GM23338 (cell line): ENCODE measurements around the gene ZBTB7A. TPM values are rescaled to one million over a fixed set of nuclear protein-coding genes. Genes with fewer than 3 reads are reported as not detected.

Source experiments
- ATAC-seq: fragments of 200-7000 bp; cut with Tn5 transposase; 3 replicates; pipeline ENCODE4 v1.9.1; 2020
- DNase-seq: peaks from one replicate; pipeline ENCODE4 v3.0.0-alpha.2; 2015; ENCODE audit warnings: low spot score
- H2AFZ ChIP-seq: fragments of 200-600 bp; sonication (generic); 2 replicates; pipeline ENCODE4 v1.8.0; 2016; ENCODE audit warnings: antibody characterized with exemption, mild to moderate bottlenecking, moderate library complexity
- H3F3A ChIP-seq: fragments of 200-600 bp; sonication (generic); replicated peaks from 2 replicates; pipeline ENCODE4 v1.8.0; 2017; ENCODE audit warnings: antibody characterized with exemption, mixed run types, low read depth
- H3K27ac ChIP-seq: fragments of 200-600 bp; sonication (generic); 2 replicates; pipeline ENCODE4 v1.6.1; 2016; ENCODE audit warnings: low read depth
- H3K27me3 ChIP-seq: fragments of 200-600 bp; sonication (generic); 2 replicates; pipeline ENCODE4 v1.8.0; 2016; ENCODE audit warnings: mild to moderate bottlenecking, mixed run types, moderate library complexity; ENCODE audit not compliant: insufficient read depth
- H3K36me3 ChIP-seq: fragments of 200-600 bp; sonication (generic); 2 replicates; pipeline ENCODE4 v1.8.0; 2016; ENCODE audit warnings: mild to moderate bottlenecking; ENCODE audit not compliant: insufficient read depth
- H3K4me1 ChIP-seq: fragments of 200-600 bp; sonication (generic); 2 replicates; pipeline ENCODE4 v1.8.0; 2016; ENCODE audit warnings: mild to moderate bottlenecking, moderate library complexity; ENCODE audit not compliant: insufficient read depth
- H3K4me2 ChIP-seq: fragments of 200-600 bp; sonication (generic); 2 replicates; pipeline ENCODE4 v1.7.1; 2017; ENCODE audit warnings: mixed run types
- H3K4me3 ChIP-seq: fragments of 200-600 bp; sonication (generic); 2 replicates; pipeline ENCODE4 v1.6.1; 2016; ENCODE audit warnings: mixed run types
- H3K79me2 ChIP-seq: fragments of 200-600 bp; sonication (generic); replicated peaks from 2 replicates; pipeline ENCODE4 v1.8.0; 2017; ENCODE audit warnings: mild to moderate bottlenecking; ENCODE audit not compliant: insufficient read depth
- H3K9me2 ChIP-seq: fragments of 200-600 bp; sonication (generic); 2 replicates; pipeline ENCODE4 v1.8.0; 2017; ENCODE audit not compliant: insufficient read depth
- H4K20me1 ChIP-seq: fragments of 200-600 bp; sonication (generic); replicated peaks from 2 replicates; pipeline ENCODE4 v1.8.0; 2017; ENCODE audit warnings: mild to moderate bottlenecking; ENCODE audit not compliant: insufficient read depth
- H3K27ac Mint-ChIP-seq: 2 replicates; pipeline ENCODE4 v1.8.0; 2020; ENCODE audit warnings: inconsistent platforms, mild to moderate bottlenecking, moderate library complexity, mixed read lengths
- H3K27me3 Mint-ChIP-seq: 3 replicates; pipeline ENCODE4 v1.8.0; 2022; ENCODE audit warnings: low read depth, mild to moderate bottlenecking, moderate library complexity, mixed read lengths, inconsistent platforms; ENCODE audit not compliant: insufficient read depth, poor library complexity
- H3K36me3 Mint-ChIP-seq: 3 replicates; pipeline ENCODE4 v1.8.0; 2021; ENCODE audit warnings: low read depth, mild to moderate bottlenecking, inconsistent platforms, moderate library complexity, mixed read lengths
- H3K4me1 Mint-ChIP-seq: 3 replicates; pipeline ENCODE4 v1.8.0; 2020; ENCODE audit warnings: mild to moderate bottlenecking, inconsistent platforms, mixed read lengths
- H3K4me3 Mint-ChIP-seq: 3 replicates; pipeline ENCODE4 v1.8.0; 2021; ENCODE audit warnings: moderate library complexity, mild to moderate bottlenecking, inconsistent platforms, mixed read lengths
- H3K9me3 Mint-ChIP-seq: 3 replicates; pipeline ENCODE4 v1.8.0; 2020; ENCODE audit warnings: moderate library complexity, mild to moderate bottlenecking, inconsistent platforms, mixed read lengths
- CREB1 ChIP-seq: fragments of 250-450 bp; sonication (Bioruptor Pico); IDR thresholded peaks from 2 replicates; pipeline ENCODE4 v1.5.0; 2020; ENCODE audit warnings: low read depth, mild to moderate bottlenecking, moderate library complexity
- EZH2 ChIP-seq: fragments of 200-600 bp; sonication (generic); IDR thresholded peaks from one replicate; pipeline ENCODE4 v1.8.0; 2017; ENCODE audit warnings: antibody characterized with exemption, mild to moderate bottlenecking, low read depth; ENCODE audit not compliant: unreplicated experiment
- EZH2phosphoT487 ChIP-seq: fragments of 200-600 bp; sonication (generic); IDR thresholded peaks from one replicate; pipeline ENCODE4 v1.8.1; 2018; ENCODE audit warnings: antibody characterized with exemption; ENCODE audit not compliant: unreplicated experiment
- JUNB ChIP-seq: IDR thresholded peaks from one replicate; pipeline ENCODE4 v1.6.1; 2016; ENCODE audit warnings: antibody characterized with exemption; ENCODE audit not compliant: unreplicated experiment
- NANOG ChIP-seq: IDR thresholded peaks from 2 replicates; pipeline ENCODE4 v1.6.1; 2016; ENCODE audit warnings: antibody characterized with exemption, borderline replicate concordance
- POLR2AphosphoS5 ChIP-seq: IDR thresholded peaks from 2 replicates; pipeline ENCODE4 v1.6.1; 2016; ENCODE audit warnings: antibody characterized with exemption, low read depth
- STAT1 ChIP-seq: IDR thresholded peaks from one replicate; pipeline ENCODE4 v1.6.1; 2016; ENCODE audit warnings: antibody characterized with exemption; ENCODE audit not compliant: unreplicated experiment
- ZNF114 ChIP-seq: fragments of 250-450 bp; sonication (Bioruptor Pico); IDR thresholded peaks from 2 replicates; pipeline ENCODE4 v1.5.0; 2020; ENCODE audit warnings: mild to moderate bottlenecking, moderate library complexity
- ZNF331 ChIP-seq: fragments of 250-450 bp; sonication (Bioruptor Pico); IDR thresholded peaks from 2 replicates; pipeline ENCODE4 v1.5.0; 2020; ENCODE audit warnings: low read depth, mild to moderate bottlenecking, moderate library complexity
- polyA plus RNA-seq: library from polyadenylated mRNA; unstranded; fragments of >200 nt; fragmentation: Nextera tagmentation; extraction: Ambion mirVana; gene quantifications from 2 replicates; pipeline ENCODE4 v1.2.1, GENCODE V29; 2016
- total RNA-seq: library from RNA; depleted of rRNA; stranded (reverse); fragments of >200 nt; shearing (Covaris generic); gene quantifications from 2 replicates; pipeline ENCODE4 v1.2.3, GENCODE V29; 2014
- TF ChIP-seq, protein P1 (sequence below), 2 experiments: fragments of 200-600 bp in 1 of 2; sonication (generic) in 1 of 2; conservative IDR thresholded peaks; 2 replicates each; pipeline versions ENCODE4 v1.5.1 to v1.6.1; 2016 to 2017; ENCODE audit warnings: antibody characterized with exemption in 2 of 2, low read depth in 2 of 2, mild to moderate bottlenecking in 2 of 2, moderate library complexity in 1 of 2
- TF ChIP-seq, protein P2 (sequence below): IDR thresholded peaks from one replicate; pipeline ENCODE4 v1.6.1; 2018; ENCODE audit warnings: antibody characterized with exemption; ENCODE audit not compliant: unreplicated experiment
- TF ChIP-seq, protein P3 (sequence below): IDR thresholded peaks from 2 replicates; pipeline ENCODE4 v1.6.1; 2016; ENCODE audit warnings: antibody characterized with exemption

Gene ZBTB7A
- total and polyA plus RNA-seq, 2 experiments from 2014 or later, result 9.5 to 35.0 TPM

DNA sequence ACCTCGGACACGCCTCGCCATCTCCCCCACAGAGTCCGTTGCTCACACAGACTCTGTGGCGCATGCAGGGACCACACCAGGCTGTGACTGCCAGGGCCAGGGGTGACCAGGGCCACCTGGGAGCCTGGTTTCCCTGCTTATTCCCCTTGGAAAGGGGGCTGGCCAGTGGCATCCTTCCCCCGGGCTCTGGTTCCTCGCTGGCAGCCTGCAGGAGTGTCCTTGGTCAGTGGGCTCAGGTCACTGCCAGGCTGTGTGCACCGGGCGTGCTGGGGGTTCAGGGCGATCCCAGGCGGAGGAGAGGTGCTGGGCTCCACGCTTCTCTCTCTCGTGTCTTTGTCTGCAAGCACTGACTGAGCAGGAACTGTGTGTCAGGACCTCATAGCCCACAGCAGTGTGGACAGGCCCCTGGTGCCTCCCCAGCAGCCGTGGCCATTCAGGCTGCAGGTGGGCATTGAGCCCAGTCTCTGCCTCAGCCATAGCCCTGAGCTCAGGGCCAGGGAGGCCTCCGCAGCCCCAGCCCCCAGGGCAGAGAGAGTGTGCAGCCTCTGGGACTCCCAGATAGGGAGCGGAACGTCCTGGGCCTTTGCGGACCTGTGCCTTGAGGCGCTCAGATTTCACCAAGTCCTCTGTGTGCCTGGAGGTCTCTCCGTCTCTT is 52.7 kb downstream of the ZBTB7A start:
- Histone ChIP-seq H4K20me1 (peaks cover 7% of the 10 kb centered on the region), H3K9me2 (no peaks in the 10 kb centered on the region), H3K27me3 (no peaks in the 10 kb centered on the region), H2AFZ (no peak overlapping the region), H3K79me2 (peaks cover 59% of the 10 kb centered on the region), H3K36me3 (peaks cover 3% of the 10 kb centered on the region; the same call in 1 of the 2 replicates), H3K4me2 (no peak overlapping the region), H3K4me1 (peaks cover 7% of the 10 kb centered on the region; the same call in 1 of the 2 replicates), H3F3A (peaks cover 1% of the 10 kb centered on the region; the same call in 1 of the 2 replicates), H3K27ac (no peak overlapping the region), H3K4me3 (no peak overlapping the region)
- no peak overlapping the region for H3K27ac Mint-ChIP-seq
- no peak for ATAC-seq
- no peak for DNase-seq
- no peaks in the 10 kb centered on the region for H3K9me3 Mint-ChIP-seq
- H3K4me3 Mint-ChIP-seq, result no peak overlapping the region
- TF ChIP-seq POLR2AphosphoS5 (no peak), NANOG (no peak), JUNB (no peak), EZH2phosphoT487 (no peak)
- TF ChIP-seq, protein P1, sequence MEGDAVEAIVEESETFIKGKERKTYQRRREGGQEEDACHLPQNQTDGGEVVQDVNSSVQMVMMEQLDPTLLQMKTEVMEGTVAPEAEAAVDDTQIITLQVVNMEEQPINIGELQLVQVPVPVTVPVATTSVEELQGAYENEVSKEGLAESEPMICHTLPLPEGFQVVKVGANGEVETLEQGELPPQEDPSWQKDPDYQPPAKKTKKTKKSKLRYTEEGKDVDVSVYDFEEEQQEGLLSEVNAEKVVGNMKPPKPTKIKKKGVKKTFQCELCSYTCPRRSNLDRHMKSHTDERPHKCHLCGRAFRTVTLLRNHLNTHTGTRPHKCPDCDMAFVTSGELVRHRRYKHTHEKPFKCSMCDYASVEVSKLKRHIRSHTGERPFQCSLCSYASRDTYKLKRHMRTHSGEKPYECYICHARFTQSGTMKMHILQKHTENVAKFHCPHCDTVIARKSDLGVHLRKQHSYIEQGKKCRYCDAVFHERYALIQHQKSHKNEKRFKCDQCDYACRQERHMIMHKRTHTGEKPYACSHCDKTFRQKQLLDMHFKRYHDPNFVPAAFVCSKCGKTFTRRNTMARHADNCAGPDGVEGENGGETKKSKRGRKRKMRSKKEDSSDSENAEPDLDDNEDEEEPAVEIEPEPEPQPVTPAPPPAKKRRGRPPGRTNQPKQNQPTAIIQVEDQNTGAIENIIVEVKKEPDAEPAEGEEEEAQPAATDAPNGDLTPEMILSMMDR (conservative IDR thresholded peaks at IDR 0.05; ENCODE audit: low read depth in 2 of 2), result no peak
- TF ChIP-seq, protein P2, sequence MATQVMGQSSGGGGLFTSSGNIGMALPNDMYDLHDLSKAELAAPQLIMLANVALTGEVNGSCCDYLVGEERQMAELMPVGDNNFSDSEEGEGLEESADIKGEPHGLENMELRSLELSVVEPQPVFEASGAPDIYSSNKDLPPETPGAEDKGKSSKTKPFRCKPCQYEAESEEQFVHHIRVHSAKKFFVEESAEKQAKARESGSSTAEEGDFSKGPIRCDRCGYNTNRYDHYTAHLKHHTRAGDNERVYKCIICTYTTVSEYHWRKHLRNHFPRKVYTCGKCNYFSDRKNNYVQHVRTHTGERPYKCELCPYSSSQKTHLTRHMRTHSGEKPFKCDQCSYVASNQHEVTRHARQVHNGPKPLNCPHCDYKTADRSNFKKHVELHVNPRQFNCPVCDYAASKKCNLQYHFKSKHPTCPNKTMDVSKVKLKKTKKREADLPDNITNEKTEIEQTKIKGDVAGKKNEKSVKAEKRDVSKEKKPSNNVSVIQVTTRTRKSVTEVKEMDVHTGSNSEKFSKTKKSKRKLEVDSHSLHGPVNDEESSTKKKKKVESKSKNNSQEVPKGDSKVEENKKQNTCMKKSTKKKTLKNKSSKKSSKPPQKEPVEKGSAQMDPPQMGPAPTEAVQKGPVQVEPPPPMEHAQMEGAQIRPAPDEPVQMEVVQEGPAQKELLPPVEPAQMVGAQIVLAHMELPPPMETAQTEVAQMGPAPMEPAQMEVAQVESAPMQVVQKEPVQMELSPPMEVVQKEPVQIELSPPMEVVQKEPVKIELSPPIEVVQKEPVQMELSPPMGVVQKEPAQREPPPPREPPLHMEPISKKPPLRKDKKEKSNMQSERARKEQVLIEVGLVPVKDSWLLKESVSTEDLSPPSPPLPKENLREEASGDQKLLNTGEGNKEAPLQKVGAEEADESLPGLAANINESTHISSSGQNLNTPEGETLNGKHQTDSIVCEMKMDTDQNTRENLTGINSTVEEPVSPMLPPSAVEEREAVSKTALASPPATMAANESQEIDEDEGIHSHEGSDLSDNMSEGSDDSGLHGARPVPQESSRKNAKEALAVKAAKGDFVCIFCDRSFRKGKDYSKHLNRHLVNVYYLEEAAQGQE, result no peak
- peaks cover 7% of the 10 kb centered on the region for H3K27me3 Mint-ChIP-seq
- H3K36me3 Mint-ChIP-seq, result peaks cover 9% of the 10 kb centered on the region
- peaks cover 11% of the 10 kb centered on the region for H3K4me1 Mint-ChIP-seq

DNA sequence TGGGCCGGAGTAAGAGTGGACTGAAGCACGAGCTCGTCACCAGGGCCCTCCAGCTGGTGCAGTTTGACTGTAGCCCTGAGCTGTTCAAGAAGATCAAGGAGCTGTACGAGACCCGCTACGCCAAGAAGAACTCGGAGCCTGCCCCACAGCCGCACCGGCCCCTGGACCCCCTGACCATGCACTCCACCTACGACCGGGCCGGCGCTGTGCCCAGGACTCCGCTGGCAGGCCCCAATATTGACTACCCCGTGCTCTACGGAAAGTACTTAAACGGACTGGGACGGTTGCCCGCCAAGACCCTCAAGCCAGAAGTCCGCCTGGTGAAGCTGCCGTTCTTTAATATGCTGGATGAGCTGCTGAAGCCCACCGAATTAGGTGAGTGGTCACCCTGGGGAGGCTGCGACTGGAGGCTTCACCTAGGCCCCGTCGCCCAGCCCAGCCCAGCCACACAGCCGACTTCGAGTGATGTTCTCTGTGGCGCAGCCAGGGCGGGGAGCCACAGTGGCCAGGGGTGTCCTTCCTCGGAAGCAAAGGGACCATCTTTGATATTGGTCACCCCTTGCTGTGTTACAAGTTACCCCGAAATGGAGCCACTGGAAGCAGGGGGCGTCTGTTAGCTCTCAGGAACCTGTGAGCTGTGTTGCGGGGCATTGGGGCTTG is 53.6 kb downstream of the ZBTB7A start:
- peaks cover 17% of the 10 kb centered on the region for H3K4me1 Mint-ChIP-seq
- DNase-seq, result no peak
- TF ChIP-seq POLR2AphosphoS5 (no peak), CREB1 (CRISPR knock-in tag) (no peak), EZH2 (no peak), JUNB (no peak), EZH2phosphoT487 (no peak), ZNF331 (CRISPR knock-in tag) (no peak), NANOG (no peak), ZNF114 (no peak), STAT1 (no peak)
- TF ChIP-seq, protein P3, sequence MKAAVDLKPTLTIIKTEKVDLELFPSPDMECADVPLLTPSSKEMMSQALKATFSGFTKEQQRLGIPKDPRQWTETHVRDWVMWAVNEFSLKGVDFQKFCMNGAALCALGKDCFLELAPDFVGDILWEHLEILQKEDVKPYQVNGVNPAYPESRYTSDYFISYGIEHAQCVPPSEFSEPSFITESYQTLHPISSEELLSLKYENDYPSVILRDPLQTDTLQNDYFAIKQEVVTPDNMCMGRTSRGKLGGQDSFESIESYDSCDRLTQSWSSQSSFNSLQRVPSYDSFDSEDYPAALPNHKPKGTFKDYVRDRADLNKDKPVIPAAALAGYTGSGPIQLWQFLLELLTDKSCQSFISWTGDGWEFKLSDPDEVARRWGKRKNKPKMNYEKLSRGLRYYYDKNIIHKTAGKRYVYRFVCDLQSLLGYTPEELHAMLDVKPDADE, result no peak
- TF ChIP-seq, protein P2, result no peak

More for the DNA sequence above, 53.6 kb downstream of the ZBTB7A start:
- ATAC-seq, result no peak
- Histone ChIP-seq H3K36me3 (peaks cover 3% of the 10 kb centered on the region; the same call in 1 of the 2 replicates), H2AFZ (no peak overlapping the region), H3K4me3 (no peak overlapping the region), H4K20me1 (peaks cover 14% of the 10 kb centered on the region), H3K79me2 (peaks cover 62% of the 10 kb centered on the region), H3K9me2 (no peaks in the 10 kb centered on the region), H3K4me2 (no peak overlapping the region), H3F3A (peaks cover 6% of the 10 kb centered on the region; the same call in 1 of the 2 replicates), H3K27me3 (no peaks in the 10 kb centered on the region), H3K27ac (no peak overlapping the region), H3K4me1 (peaks cover 14% of the 10 kb centered on the region; the same call in 1 of the 2 replicates)
- no peak overlapping the region for H3K27ac Mint-ChIP-seq
- peaks cover 9% of the 10 kb centered on the region for H3K36me3 Mint-ChIP-seq
- H3K27me3 Mint-ChIP-seq, result peaks cover 12% of the 10 kb centered on the region
- no peaks in the 10 kb centered on the region for H3K9me3 Mint-ChIP-seq
- H3K4me3 Mint-ChIP-seq, result no peak overlapping the region
